Hippocampal formation (tissue), 2 donors: Measurements from ENCODE around the gene SLC22A17.
A peak's percentile ranks its signal among the peaks of the same experiment; 100 is the strongest.
"Not testable (repeated sequence)": the region's sequence is repeated elsewhere in the genome, so short reads cannot be mapped to it uniquely, and the experiment has no call there.

Experiments
- DNase-seq, 2 donors: peaks; one replicate each; lab custom pipeline; 2025; lab: John Stamatoyannopoulos, UW

Gene SLC22A17

GRCh38 chr14:23339506-23340268, 13.0 kb downstream of the SLC22A17 start:
- no peak for DNase-seq

- DNase-seq = no peak
Observed at GRCh38 chr14:23335623-23336022, 17.1 kb downstream of the SLC22A17 start.

GRCh38 chr14:23327947-23328744, 24.5 kb downstream of the SLC22A17 start:
- peak; percentile 71 to 79 for DNase-seq

- no peak for DNase-seq
Observed at GRCh38 chr14:23326491-23327332, 26.0 kb downstream of the SLC22A17 start.

- not testable (repeated sequence) for DNase-seq
Observed at GRCh38 chr14:23325746-23326145, 26.9 kb downstream of the SLC22A17 start.

GRCh38 chr14:23324993-23325392, 27.7 kb downstream of the SLC22A17 start:
- no peak for DNase-seq

- no peak for DNase-seq
Observed at GRCh38 chr14:23324455-23324846, 28.2 kb downstream of the SLC22A17 start.

GRCh38 chr14:23323838-23324454, 28.7 kb downstream of the SLC22A17 start:
- no peak for DNase-seq

GRCh38 chr14:23322568-23323517, 29.8 kb downstream of the SLC22A17 start:
- no peak for DNase-seq

- DNase-seq = no peak
Observed at GRCh38 chr14:23321572-23322547, 30.8 kb downstream of the SLC22A17 start.

- peak; percentile 99 to 100 for DNase-seq
Observed at GRCh38 chr14:23320584-23321571, 31.8 kb downstream of the SLC22A17 start, which contains the start of gene PABPN1. TSS of gene PABPN1 (plus strand) at chr14:23321457. CDS start at chr14:23321470, 13 bp downstream.

- no peak for DNase-seq
Observed at GRCh38 chr14:23319746-23320583, 32.7 kb downstream of the SLC22A17 start.

GRCh38 chr14:23316300-23316699, 36.4 kb downstream of the SLC22A17 start:
- no peak for DNase-seq

GRCh38 chr14:23310546-23310945, 42.1 kb downstream of the SLC22A17 start:
- DNase-seq = no peak

- no peak for DNase-seq
Observed at GRCh38 chr14:23308721-23309445, 43.8 kb downstream of the SLC22A17 start.
